Femur (tissue), 1 donor: ENCODE results near the gene RPS19.
A peak's percentile ranks its signal among the peaks of the same experiment; 100 is the strongest.
"Not testable (repeated sequence)": the region's sequence is repeated elsewhere in the genome, so short reads cannot be mapped to it uniquely, and the experiment has no call there.

Source experiments
- DNase-seq: peaks from one replicate; pipeline ENCODE4 v3.0.0-alpha.2; 2017

RPS19 gene

DNA sequence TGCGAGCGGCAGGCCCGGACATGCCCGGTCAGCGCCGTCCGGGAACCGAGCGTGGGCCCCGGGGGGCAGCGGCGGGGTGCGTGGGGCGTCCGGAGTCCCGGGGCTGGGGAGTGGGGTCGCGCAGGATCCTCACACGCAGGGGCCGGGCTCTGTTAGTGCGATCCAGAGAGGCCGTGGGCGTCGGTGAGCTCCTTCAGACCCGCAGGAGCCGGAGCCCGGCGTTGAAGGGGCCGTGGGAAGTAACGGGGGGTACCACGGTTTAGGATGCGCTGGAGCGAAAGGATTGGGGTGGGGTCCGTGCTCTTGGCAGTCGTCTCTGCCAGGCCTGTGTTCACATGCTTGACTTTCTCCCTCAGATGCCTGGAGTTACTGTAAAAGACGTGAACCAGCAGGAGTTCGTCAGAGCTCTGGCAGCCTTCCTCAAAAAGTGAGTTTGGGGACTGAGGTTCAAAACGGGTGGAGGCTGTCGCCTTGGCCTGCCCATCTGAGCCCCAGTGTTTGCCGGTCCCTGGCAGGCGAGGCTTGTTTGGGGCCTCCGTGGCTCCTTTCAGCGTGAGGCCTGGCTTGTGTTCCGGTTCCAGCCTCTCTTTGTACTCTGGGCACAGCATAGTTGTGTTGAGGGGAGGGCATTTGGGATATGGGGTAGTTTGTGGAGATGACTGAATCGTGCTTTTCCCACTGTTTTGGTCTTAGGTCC is 512 bp downstream of the RPS19 start:
- DNase-seq, result no peak

DNA sequence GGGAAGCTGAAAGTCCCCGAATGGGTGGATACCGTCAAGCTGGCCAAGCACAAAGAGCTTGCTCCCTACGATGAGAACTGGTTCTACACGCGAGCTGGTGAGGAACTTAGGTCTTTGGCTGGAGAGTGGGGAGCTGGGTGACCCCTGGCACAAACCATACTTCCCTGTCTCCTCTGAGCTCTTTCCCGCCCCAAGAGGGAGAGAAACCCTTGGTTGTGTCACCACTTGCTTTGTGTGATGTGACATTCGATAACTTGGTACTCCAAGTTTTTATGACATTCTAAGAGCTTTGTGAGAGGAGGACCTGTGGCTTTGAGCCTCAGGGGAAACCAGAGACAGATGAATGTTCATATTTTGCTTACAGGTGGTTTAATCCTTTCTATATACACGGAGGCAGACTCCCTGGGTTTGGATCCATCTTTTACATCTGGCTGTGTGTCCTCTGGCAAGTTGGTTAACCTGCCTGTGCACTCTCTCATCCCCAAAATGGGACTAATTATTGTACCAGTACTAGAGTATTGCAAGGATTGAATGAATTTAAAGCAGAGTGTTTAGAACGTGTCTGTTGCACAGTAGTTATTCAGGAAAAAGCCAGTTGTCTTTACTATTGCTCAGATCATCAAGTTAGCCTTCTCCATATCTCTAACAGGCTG is 1.2 kb downstream of the RPS19 start:
- no peak for DNase-seq

DNA sequence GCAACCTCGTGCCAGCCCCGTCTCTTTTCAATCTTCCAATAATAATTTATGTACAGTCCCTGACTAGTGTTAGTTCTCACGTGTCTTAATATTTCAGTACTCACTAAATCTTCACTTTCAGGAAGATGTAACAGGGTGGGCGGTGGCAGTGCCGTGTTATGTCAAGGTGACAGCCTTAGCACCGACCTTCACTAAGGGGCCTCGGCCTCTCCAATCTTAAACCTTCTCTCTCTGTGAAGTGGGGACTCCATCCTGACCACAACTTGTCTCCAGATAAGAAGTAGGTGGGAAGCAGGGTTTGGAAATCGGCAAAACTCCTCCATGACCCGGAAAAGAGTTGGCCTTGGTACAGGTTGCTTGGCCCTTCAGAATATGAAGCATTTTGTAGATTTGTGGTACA is 1.8 kb downstream of the RPS19 start:
- no peak for DNase-seq

DNA sequence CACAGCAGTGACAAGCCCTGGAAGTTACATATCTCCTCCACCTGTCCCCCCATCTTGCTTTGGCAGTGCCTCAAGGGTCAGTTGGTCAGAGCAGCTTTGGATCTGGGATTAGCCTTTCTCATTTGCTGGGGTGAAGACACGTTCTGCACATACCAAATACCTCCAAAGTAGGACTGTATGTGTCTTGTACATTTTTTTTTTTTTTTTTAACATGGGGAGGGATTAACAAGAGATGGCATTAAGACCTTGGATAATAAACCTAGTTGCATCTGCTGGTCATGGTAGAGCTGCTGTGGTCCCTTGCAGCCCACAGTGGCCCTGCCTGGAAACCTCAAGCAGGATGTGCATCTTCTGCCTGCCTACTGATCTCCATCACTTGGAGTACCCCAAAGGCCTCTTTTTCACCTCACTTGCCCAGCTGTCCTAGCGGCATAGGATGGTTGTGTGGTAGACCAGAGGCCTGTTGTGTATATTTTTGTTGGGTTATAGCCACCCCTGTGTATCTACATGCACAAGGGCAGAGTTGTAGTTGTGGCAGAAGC is 2.5 kb downstream of the RPS19 start:
- no peak for DNase-seq

DNA sequence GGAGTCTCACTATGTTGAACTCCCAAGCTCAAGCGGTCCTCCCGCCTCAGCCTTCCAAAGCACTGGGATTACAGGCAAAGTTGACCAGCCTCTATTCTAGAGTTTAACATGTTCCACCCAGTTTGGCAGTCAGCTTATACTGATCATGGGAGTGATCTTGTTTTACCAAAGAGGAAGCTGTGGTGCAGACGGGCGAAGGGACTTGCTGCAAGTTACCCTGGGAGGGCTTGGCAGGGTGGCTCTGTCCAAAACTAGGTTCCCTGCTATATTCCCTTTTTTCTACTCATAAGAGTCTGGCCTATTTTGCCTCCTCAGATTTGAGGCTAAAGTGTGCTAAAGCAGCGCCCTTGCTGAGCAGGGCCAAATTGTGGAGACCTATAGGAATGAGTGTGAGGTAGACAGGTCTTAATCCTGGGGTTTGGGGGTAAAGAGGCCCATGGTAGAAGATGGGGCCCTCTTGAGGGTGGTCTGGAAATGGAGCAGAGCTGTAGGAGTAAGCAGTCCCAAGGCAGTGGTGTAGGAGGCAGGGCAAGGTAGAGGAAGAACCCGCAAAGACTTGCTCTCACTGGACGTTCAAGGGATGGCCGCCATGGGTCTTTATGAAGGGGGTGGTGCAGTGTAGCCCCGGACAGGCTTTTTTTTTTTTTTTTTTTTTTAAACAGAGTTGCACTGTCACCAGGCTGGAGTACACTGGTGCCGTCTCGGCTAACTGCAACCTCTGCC is 3.3 kb downstream of the RPS19 start:
- no peak for DNase-seq

DNA sequence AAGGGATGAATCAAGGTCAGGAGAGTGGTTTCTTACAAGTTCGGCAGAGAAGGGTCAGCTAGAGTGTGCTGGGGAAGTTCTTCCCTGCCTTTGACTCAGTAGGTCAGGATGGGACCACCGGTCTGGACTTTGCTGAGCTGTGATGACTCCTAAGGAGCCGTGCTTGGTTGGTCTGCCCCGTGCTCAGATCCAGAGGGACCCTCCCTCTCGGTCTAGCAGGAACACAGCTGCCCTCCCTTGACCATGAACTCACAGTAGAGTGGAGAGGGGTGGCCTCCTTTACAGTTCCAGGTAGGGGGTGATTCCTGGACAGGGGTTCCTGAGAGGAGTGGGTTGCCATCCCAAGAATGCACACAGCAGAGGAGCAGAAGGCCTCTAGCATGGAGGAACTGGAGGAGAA is 4.3 kb downstream of the RPS19 start:
- DNase-seq, result no peak

DNA sequence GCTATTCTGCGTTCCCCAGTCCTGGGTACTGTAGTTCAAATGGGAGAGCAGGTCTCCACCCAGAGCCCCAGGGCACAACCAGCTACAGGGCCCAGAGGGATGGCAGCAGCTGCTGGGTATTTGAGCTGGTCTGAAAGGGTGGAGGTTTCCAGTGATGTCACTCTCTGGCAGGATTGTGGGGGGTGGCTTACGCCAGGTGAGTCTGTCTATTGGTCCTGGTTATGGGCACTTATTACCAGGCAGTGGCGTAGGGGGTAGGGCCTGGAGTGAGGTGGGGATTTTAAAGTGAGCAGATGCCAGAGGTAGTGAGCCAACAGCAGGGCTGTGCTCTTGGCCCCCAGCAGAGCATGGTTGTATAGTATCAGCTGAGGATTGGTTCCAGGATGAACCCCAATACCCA is 6.2 kb downstream of the RPS19 start:
- no peak for DNase-seq

DNA sequence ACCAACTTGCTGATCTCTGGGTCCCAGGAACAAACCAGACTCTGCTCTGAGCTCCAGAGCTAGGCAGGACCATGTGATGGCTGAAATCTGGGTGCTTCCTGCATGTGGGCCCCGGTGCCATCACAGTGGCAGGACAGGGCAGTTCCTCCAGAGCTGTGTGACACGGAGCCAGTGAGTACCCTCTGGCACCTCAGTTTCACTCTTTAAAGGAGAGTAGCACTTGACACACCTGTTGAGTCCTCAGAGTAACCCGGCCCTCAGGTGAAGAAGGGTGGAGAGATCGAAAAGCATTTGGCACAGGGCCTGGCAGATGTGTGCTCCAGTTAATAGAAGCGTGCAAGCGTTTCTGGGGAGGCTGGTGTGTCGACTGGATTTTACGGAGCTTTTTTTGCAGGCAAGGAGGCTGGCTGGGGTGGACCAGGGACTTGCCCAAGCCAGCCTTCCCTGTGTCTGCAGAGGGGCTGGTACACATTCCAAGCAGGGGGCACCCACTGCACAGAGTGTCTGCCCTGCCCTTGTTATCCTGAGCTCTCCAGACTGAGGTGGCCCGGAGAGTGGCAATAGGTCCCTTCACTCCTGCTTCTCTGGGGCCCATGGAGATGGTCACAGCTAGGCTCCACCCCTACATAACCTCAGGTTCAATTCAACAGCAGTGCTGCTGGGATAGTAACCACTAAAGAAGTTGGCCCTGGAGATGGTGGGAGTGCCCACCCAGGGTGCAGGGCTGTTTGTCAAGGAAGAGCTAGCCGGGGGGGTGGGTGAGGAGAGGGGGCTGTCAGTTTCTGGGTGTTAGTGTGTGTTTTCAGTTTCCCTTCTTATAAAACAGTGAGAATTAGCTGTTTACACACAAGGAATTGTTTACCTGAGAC is 8.3 kb downstream of the RPS19 start:
- no peak for DNase-seq

DNA sequence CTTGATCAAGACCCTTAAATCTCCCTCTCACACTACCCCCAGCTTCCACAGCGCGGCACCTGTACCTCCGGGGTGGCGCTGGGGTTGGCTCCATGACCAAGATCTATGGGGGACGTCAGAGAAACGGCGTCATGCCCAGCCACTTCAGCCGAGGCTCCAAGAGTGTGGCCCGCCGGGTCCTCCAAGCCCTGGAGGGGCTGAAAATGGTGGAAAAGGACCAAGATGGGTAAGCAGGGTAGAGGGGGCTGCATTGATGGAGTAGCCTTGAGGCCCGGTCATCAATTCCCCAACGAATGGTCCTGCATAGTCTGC is 8.9 kb downstream of the RPS19 start:
- no peak for DNase-seq

DNA sequence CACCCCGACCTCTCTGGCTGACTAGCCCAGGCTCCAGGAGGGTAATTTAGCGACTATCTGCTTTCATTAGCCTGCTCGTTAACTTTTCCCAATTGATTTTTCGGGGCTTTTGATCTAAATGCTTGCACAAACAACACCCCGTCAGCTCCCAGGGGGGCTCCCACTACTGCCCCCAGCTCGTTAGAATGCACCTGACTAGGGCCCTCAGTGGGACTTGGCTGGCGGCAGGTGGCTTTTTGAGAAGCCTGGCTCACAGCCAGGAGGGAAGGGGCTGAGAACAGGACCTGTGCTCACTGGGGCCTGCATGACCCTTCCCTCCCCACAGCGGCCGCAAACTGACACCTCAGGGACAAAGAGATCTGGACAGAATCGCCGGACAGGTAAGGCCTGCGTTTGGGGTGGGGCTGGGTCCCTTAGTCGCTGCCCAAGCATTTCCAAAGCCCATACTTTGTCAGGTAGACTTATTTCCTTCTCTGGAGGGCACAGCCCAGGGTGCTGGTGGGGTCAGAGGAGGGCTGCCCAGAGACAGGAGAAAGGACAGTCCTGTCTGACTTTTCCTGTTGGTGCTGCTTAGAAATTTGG is 9.4 kb downstream of the RPS19 start:
- DNase-seq, result no peak

DNA sequence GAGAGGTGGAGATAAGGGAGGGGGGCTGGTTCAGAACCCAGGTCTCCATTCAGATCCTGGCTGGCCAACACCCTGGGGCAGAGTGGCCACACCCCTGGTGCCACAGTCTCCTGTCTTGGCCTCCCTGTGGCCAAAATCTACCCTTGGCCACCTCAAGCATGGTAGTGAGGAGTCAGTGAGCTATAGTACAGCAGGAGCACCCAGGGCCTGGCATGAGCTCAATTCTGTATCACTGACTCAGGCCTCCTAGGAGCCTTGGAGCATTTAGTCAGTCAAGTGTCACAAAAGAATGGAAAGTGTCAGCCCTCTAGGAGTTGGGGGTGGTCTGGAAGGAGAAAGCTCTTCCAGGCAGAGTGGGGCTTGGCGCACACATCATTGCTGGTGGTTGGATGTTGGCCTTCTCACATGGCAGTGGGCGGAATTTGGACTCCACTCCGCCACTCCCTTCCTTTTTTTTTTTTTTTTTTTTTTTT is 10.4 kb downstream of the RPS19 start:
- no peak for DNase-seq

DNA sequence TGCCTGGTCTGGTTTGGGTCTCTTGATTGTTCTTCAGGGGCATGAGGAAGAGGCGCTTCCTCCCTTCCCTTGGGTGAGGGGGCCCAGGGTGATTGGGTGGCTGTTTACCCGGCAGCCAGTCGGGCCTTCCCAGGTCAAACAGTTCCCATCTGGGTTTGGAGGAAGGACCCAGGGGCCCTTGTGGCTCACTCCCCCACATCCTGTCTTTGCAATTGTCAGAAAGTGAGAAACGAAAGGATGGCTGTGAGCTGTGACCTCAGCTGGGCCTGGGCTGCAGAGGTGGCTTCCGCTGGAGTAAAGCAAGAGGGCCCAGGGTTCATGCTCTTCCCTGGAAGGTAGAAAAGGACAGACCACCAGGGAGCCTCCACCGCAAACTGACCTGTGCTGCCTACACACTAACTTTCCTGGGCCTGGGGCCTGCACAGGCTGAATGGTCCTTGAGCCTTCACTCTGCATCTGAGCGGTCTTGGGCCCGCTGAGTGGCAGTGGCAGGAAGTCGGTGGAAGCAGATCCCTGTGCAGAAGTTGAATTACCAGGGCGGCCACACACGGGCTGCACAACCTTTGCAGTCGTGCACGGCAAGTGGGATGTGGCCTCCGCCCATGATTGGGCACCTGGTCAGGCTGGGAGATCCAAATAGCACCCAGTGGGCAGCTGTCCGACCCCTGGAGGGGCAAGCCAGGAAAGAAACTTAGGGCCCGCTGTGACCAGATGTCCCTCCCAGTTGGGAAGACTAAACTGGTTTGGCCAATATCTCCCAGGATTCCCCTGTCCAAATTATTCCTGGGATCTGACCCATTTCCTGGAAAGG is 11.7 kb downstream of the RPS19 start:
- peak; percentile 53 for DNase-seq

DNA sequence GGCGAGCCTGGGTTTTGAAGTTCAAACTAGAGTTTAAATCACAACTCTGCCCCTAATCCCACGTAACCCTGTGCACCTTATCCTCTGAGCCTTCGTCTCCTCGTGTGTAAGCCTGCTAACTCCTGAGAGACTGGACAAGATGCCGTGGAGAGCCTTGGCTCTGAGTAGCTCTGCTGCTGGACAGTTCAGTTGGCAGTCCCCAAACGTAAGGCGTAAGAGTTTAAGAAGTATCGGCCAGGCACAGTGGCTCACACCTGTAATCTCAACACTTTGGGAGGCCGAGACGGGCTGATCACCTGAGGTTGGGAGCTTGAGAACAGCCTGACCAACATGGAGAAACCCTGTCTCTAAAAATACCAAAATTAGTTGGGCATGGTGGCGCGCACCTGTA is 12.3 kb downstream of the RPS19 start:
- no peak for DNase-seq

DNA sequence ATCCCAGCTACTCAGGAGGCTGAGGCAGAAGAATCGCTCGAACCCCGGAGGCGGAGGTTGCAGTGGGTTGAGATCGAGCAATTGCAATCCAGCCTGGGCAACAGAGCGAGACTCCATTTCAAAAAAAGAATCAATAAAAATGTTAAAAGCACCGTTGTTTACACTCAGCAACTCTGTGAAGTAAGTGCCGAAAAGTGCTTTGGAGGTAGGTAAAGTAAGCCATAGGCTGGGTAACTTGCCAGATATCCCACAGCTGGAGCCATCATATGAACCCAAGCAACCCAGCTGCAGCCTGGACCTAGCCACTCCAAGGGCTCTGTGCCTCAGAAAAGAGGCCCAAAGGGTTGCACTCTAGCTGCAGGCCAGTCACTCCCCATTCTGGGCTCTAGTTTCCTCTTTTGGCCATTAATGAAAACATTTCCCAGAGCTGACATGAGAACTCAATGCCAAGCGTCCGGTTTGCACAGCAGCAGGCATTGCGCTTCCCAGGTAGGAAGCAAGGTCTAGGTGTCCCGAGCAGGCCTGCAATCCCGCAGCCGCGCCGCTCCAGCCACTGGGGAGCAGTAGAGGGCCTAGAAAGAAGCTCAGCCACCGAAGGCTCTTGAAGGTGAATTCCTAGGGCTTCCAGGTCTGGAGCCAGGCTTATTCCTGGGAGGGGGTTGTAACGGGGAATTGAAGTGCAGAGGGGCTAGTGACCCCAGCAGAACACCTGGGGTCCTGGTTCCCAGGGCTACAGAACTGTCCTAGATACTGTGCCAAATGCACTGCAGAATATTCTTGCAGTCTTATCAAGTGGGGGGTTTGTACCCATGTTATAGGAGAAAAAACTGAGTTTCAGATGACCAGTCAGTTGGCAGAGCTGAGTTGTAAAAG is 13.0 kb downstream of the RPS19 start:
- DNase-seq, result peak; percentile 68

DNA sequence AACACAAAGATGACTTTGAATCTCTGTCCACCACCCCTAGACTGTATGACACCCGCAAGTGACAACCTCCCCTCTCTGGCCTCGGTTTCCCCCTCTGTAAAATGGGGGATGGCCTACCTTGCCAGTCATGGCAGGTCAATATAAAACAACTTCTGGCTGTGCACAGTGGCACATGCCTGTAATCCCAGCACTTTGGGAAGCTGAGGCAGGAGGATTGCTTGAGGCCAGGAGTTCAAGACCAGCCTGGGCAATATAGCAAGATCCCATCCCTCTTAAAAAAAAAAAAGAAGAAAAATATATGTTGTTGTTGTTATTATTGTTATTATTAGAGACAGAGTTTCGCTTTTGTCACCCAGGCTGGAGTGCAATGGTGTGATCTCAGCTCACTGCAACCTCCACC is 15.9 kb downstream of the RPS19 start:
- not testable (repeated sequence) for DNase-seq

DNA sequence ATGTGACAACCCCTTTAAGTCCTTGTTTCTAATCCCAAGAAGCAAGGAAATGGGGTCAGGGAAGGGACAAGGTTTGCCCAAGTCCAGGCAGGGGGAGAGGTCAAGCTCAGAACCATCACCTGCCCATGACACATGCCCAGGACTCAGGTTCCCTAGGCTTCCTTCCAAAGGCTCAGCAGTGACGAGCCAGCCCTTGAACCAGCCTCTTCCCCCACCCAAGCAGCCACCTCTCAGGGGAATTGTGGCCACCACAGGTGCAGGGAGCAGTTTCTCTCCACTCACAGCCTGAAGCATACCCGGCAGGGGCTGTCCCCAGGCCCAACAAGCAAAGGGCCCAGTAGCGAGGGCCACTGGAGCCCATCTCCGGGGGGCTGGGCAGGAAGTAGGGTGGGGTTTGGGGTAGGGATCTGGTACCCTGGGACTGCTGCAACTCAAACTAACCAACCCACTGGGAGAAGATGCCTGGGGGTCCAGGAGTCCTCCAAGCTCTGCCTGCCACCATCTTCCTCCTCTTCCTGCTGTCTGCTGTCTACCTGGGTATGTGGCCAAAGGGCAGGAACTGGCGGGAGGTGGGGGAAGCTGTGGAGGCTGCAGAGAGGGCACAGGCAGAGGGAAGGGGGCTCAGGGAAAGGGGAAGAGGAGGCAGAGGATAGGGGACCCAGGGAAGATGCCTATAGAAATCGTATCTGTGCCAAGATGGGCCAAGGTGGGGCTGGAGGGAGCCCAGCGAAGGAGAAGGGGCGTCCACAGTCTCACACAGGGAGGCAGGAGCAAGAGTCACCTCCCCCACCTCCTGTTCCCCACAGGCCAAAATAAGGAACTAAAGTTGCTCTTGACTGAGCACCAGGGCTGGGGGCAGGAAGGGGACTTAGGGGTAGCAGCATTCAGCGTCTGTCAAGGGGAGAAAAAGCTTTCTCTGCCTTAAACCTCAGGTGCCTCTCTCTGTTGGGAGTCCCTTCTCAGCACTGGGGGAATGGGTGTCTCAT is 17.1 kb downstream of the RPS19 start, which contains the start of gene CD79A:
TSS of gene CD79A (plus strand) at position 433 of the 986 bp plus-strand sequence. CDS start at position 459, 26 bp downstream.
- DNase-seq, result peak; percentile 56

DNA sequence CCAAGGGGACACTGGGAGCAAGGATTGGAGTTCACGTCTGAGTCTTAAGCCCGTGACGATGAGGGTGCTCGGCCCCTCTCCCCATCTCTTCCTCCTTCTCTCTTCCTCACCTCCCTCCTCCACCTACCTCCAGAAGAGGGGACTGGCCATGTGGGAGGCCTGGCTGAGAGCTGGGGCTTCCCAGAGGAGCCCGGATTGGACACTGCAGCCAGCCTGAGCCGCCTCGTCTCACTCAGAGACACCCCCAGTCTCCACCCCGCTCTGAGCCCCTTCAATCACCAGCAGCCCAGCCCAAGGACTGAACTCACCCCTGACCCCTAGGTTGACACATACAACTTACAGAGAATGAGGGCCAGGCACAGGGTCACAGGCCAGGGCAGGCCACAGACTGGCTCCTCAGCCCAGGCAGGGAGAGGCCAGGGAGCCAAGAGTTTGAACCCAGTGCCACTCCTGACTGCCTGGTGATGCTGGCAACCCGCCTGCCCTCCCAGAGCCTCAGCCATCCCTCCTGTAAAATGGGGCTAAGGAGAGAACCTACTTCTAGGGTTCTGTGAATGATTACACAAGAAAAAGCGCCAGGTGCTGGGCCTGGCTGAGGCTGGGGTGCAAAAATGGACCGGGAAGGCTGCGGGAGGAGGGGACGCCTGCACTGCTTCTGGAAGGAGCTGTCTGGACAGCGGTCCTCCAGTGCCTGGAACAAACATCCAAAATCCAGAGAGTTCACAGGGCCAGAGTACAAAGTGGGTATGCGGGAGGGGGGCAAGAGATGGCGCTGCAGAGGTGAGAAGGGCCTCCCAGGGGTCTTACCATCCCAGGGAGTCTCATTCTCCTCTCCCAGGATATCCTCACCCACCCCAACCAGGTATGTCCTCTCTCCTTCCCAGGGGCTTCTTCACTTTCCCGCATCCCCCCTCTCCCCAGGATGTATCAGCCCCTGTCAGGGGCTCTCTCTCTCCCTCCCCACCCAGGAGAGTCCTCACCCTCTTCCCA is 18.2 kb downstream of the RPS19 start:
- DNase-seq, result no peak

DNA sequence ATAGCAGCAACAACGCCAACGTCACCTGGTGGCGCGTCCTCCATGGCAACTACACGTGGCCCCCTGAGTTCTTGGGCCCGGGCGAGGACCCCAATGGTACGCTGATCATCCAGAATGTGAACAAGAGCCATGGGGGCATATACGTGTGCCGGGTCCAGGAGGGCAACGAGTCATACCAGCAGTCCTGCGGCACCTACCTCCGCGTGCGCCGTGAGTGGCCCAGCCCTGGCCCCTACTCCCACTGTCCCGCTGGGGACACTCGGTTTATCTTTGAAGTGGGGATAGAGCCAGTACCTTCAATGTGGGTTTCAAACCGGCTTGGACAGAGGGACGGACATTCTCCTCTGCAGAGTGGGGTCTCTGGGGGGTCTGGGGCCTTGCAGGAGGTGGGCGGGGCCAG is 19.0 kb downstream of the RPS19 start:
- no peak for DNase-seq
